Measurements from ENCODE around the gene SH3BP5. TPM values are rescaled to one million over a fixed set of nuclear protein-coding genes. Genes with fewer than 3 reads are reported as not detected.

Gene SH3BP5
- total RNA-seq, 2 experiments from 2014 or later: 15.1 to 31.3 TPM

DNA sequence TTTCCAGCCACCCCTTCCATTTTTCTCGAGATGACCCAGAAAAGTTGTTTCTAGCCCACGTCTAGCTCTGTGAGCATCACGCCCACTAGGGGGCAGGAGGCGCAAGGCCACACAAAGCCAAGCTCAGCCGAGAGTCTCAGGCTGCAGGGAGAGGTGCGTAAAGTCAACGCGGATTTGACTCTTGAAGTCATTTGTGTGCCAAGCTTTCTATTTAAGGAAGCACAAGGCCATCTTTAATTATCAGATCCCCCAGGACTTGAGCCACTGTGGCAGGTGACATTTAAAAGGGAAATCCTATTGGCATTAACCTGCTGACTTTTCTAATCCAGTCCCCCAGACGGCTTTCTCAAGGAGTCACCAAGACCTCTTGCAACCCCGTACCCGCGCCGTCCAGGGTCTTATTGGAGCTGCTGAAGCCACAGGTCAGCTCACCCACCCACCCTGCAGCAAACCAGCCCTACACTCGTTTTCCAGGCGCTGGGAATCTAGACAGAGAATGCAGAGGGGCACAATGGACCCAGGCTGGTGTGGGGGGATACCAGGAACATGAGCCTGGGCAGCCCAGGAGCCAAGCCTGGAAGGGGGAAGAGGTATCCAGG, 64.3 kb downstream of the SH3BP5 start:
- H3K4me3 ChIP-seq (ENCODE audit: low read depth, low read length, poor library complexity, severe bottlenecking): no peak overlapping the region
- TF ChIP-seq EZH2phosphoT487 (IDR thresholded peaks at IDR 0.05; ENCODE audit: borderline replicate concordance, low read depth, low read length) (no peak), CTCF (conservative IDR thresholded peaks at IDR 0.05; ENCODE audit: low read length) (peak; percentile 99)
- CTCF ChIA-PET (ENCODE audit: unreplicated experiment): interaction anchor here (0.5 to 2.4 kb wide), 10 partner anchors 11 to 156 kb away, joined by 3 to 13 read pairs (median 3); partner anchors contain the start of gene SH3BP5
- H3K79me2 ChIP-seq (ENCODE audit: insufficient read depth, low read depth, low read length): no peaks in the 10 kb centered on the region
- no peaks in the 10 kb centered on the region for H3K9me3 ChIP-seq (ENCODE audit: low read length)
- H2AFZ ChIP-seq (ENCODE audit: low read length): no peak overlapping the region
- POLR2A ChIA-PET: interaction anchor here (0.6 to 2.4 kb wide), 11 partner anchors 8 to 292 kb away, joined by 3 to 8 read pairs (median 3); no protein-coding TSS in a partner anchor
- no TSS peak for BruUV-seq (replicated peaks)
- H3K4me1 ChIP-seq (ENCODE audit: insufficient read depth, low read length, poor library complexity, severe bottlenecking): peaks cover 18% of the 10 kb centered on the region
- no peak overlapping the region for H3K27ac ChIP-seq (ENCODE audit: low read depth, low read length, poor library complexity, severe bottlenecking)
- H3K4me2 ChIP-seq (ENCODE audit: low read length): no peak overlapping the region
- DNase-seq (ENCODE audit: low spot score): peak; percentile 90
- H4K20me1 ChIP-seq (ENCODE audit: insufficient read depth, low read length): no peaks in the 10 kb centered on the region
- no peaks in the 10 kb centered on the region for H3K9me2 ChIP-seq (ENCODE audit: insufficient read depth, low read length)
- H3K36me3 ChIP-seq (ENCODE audit: insufficient read depth, low read length): peaks cover 14% of the 10 kb centered on the region; the same call in 1 of the 2 replicates
- intact Hi-C loops (cut with micrococcal nuclease; ENCODE audit: unreplicated experiment): loop anchor here (1.0 to 2.0 kb wide), 6 partner anchors 64 to 289 kb away; partner anchors contain the start of gene SH3BP5

GRCh38 chr3:15267502-15267901, 64.9 kb downstream of the SH3BP5 start:
- POLR2A ChIA-PET: interaction anchor here (0.6 to 2.4 kb wide), 11 partner anchors 8 to 293 kb away, joined by 3 to 8 read pairs (median 4); partner anchors contain the start of gene CAPN7
- no peak overlapping the region for H2AFZ ChIP-seq (ENCODE audit: low read length)
- peaks cover 16% of the 10 kb centered on the region for H3K4me1 ChIP-seq (ENCODE audit: insufficient read depth, low read length, poor library complexity, severe bottlenecking)
- intact Hi-C loops (cut with micrococcal nuclease; ENCODE audit: unreplicated experiment): no loop called here
- BruUV-seq (replicated peaks): no TSS peak
- no peaks in the 10 kb centered on the region for H3K9me3 ChIP-seq (ENCODE audit: low read length)
- peaks cover 14% of the 10 kb centered on the region; the same call in 1 of the 2 replicates for H3K36me3 ChIP-seq (ENCODE audit: insufficient read depth, low read length)
- no peak overlapping the region for H3K4me2 ChIP-seq (ENCODE audit: low read length)
- TF ChIP-seq EZH2phosphoT487 (IDR thresholded peaks at IDR 0.05; ENCODE audit: borderline replicate concordance, low read depth, low read length) (no peak), CTCF (conservative IDR thresholded peaks at IDR 0.05; ENCODE audit: low read length) (no peak)
- H3K27ac ChIP-seq (ENCODE audit: low read depth, low read length, poor library complexity, severe bottlenecking): no peak overlapping the region
- H4K20me1 ChIP-seq (ENCODE audit: insufficient read depth, low read length): no peaks in the 10 kb centered on the region
- no peak for DNase-seq (ENCODE audit: low spot score)
- no peaks in the 10 kb centered on the region for H3K79me2 ChIP-seq (ENCODE audit: insufficient read depth, low read depth, low read length)
- H3K4me3 ChIP-seq (ENCODE audit: low read depth, low read length, poor library complexity, severe bottlenecking): no peak overlapping the region
- H3K9me2 ChIP-seq (ENCODE audit: insufficient read depth, low read length): no peaks in the 10 kb centered on the region
- CTCF ChIA-PET (ENCODE audit: unreplicated experiment): interaction anchor here (0.5 to 2.4 kb wide), 10 partner anchors 11 to 157 kb away, joined by 3 to 13 read pairs (median 3); partner anchors contain the start of gene SH3BP5
